Measurements from ENCODE around the gene GAS2. TPM values are rescaled to one million over a fixed set of nuclear protein-coding genes. Genes with fewer than 3 reads are reported as not detected.
"Not testable (repeated sequence)": the region's sequence is repeated elsewhere in the genome, so short reads cannot be mapped to it uniquely, and the experiment has no call there.

Gene GAS2
- total RNA-seq, 4 donors from 2014 or later, result 1.2 to 4.4 (median 3.1) TPM

DNA sequence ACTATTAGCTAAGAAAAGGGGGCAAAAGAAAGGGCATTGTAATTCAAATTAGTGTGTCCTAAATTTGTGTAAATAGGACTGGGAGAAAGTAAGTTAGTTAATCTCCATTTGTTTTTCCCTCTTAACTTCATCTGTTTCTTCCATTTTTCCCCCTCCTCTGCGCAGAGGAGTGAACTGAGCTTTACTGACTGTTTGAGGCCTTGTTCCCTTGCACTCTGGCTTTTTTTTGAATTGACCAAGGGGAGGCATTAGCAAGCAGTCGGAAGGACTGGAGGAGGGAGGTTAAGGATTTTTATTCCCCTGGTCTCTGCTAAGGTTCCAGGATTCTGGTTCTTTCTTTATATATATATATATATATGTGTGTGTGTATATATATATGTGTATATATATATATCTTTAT is 25.5 kb upstream of the GAS2 start:
- 89% methylated on average over 2 of the region's 2 CpGs for WGBS
- H3K4me3 ChIP-seq, result no peak overlapping the region
- TF ChIP-seq CTCF (IDR thresholded peaks at IDR 0.05) (no peak), EP300 (IDR thresholded peaks at IDR 0.05) (no peak), POLR2A (IDR thresholded peaks at IDR 0.05) (no peak), POLR2AphosphoS5 (IDR thresholded peaks at IDR 0.05) (no peak)
- no peaks in the 10 kb centered on the region for H3K36me3 ChIP-seq
- H3K4me1 ChIP-seq, result no peaks in the 10 kb centered on the region
- H3K27me3 ChIP-seq, result no peaks in the 10 kb centered on the region
- H3K9me3 ChIP-seq, result no peaks in the 10 kb centered on the region
- no peak for DNase-seq (ENCODE audit: low spot score in 2 of 2)
- no peak overlapping the region for H3K27ac ChIP-seq

GRCh38 chr11:22641559-22641958 is 24.9 kb upstream of the GAS2 start:
- Histone ChIP-seq H3K4me1 (no peaks in the 10 kb centered on the region), H3K4me3 (no peak overlapping the region), H3K36me3 (no peaks in the 10 kb centered on the region), H3K27me3 (no peaks in the 10 kb centered on the region), H3K27ac (no peak overlapping the region), H3K9me3 (no peaks in the 10 kb centered on the region)
- no peak for DNase-seq (ENCODE audit: low spot score in 2 of 2)
- TF ChIP-seq POLR2A (IDR thresholded peaks at IDR 0.05), result no peak
- TF ChIP-seq EP300 (IDR thresholded peaks at IDR 0.05), result no peak
- no peak for TF ChIP-seq POLR2AphosphoS5 (IDR thresholded peaks at IDR 0.05)
- TF ChIP-seq CTCF (IDR thresholded peaks at IDR 0.05), result no peak

GRCh38 chr11:22652346-22652745 is 14.1 kb upstream of the GAS2 start:
- DNase-seq (ENCODE audit: low spot score in 2 of 2); H3K27me3 ChIP-seq; H3K4me1 ChIP-seq; H3K9me3 ChIP-seq; H3K4me3 ChIP-seq; H3K36me3 ChIP-seq; H3K27ac ChIP-seq: not testable (repeated sequence)
- WGBS, result 81% methylated on average over 15 of the region's 15 CpGs

- TF ChIP-seq POLR2A (IDR thresholded peaks at IDR 0.05) (no peak), POLR2AphosphoS5 (IDR thresholded peaks at IDR 0.05) (no peak), CTCF (IDR thresholded peaks at IDR 0.05) (no peak), EP300 (IDR thresholded peaks at IDR 0.05) (no peak)
- Histone ChIP-seq H3K36me3 (no peaks in the 10 kb centered on the region), H3K4me1 (no peaks in the 10 kb centered on the region), H3K27ac (no peak overlapping the region), H3K9me3 (no peaks in the 10 kb centered on the region), H3K27me3 (no peaks in the 10 kb centered on the region), H3K4me3 (no peak overlapping the region)
- no peak for DNase-seq (ENCODE audit: low spot score in 2 of 2)
Measured at GRCh38 chr11:22656130-22656529, 10.3 kb upstream of the GAS2 start.

DNA sequence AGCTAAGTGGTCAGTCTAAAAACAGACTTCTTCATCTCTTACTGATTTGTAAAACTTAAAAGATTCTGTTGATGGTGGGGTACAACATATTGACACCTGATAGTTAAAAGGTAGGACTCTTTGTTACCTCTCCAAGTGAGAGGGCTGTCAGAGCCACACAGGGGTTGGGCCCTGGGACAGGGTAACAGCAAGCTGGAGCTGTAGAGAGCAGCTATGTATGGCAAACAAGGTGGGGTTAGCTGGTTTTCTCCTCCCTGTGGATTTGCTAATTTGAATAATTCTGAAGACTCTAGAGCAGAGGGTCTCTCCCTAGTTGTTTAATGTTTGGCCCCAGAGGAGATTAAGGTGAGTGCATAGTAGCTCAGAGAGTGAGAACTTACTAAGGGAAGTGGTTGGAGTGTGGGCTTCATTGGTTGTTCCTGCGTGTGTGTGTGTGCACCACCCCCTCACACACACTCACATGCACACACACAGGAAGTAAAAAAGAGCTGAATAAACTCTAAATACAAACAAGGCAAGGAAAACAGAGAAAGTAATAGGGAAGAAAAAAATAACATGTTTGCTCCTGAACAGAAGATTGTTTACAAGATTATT is 9.2 kb upstream of the GAS2 start:
- no peak for DNase-seq (ENCODE audit: low spot score in 2 of 2)
- TF ChIP-seq CTCF (IDR thresholded peaks at IDR 0.05) (no peak), POLR2AphosphoS5 (IDR thresholded peaks at IDR 0.05) (no peak), POLR2A (IDR thresholded peaks at IDR 0.05) (no peak), EP300 (IDR thresholded peaks at IDR 0.05) (no peak)
- H3K4me1 ChIP-seq, result no peaks in the 10 kb centered on the region
- H3K36me3 ChIP-seq, result no peaks in the 10 kb centered on the region
- no peak overlapping the region for H3K4me3 ChIP-seq
- H3K27me3 ChIP-seq, result no peaks in the 10 kb centered on the region
- 58% methylated on average over 1 of the region's 1 CpG for WGBS
- H3K9me3 ChIP-seq, result no peaks in the 10 kb centered on the region
- no peak overlapping the region for H3K27ac ChIP-seq

DNA sequence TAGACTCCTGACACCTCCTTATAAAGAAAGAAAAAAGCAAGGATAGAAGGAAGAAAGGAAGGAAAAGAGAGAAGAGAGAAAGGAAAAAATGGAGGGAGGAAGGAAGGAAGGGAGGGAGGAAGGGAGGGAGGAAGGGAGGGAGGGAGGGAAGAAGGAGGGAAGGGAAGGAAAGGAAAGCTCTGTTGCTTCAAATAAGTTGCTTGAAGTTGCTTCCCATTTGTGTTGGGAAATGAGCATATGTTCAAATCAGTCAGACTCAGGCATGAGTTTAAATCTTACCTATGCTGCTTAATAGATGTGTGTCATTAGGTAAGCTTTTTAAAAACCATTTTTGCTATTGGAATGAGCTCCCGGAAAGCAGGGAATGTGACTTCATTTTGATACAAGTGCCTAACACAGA is 6.6 kb upstream of the GAS2 start:
- WGBS, result 97% methylated on average over 1 of the region's 1 CpG
- DNase-seq (ENCODE audit: low spot score in 2 of 2), result no peak

More for the DNA sequence above, 6.6 kb upstream of the GAS2 start:
- Histone ChIP-seq H3K9me3 (no peaks in the 10 kb centered on the region), H3K27me3 (no peaks in the 10 kb centered on the region), H3K4me1 (no peaks in the 10 kb centered on the region), H3K36me3 (no peaks in the 10 kb centered on the region), H3K4me3 (no peak overlapping the region), H3K27ac (no peak overlapping the region)
- TF ChIP-seq CTCF (IDR thresholded peaks at IDR 0.05) (no peak), EP300 (IDR thresholded peaks at IDR 0.05) (no peak), POLR2A (IDR thresholded peaks at IDR 0.05) (no peak), POLR2AphosphoS5 (IDR thresholded peaks at IDR 0.05) (no peak)
